H1 (cell line): ENCODE results near the gene CTIF. TPM values are rescaled to one million over a fixed set of nuclear protein-coding genes. Genes with fewer than 3 reads are reported as not detected.

Source experiments
- CBX5 ChIP-seq: fragments of 300-800, 300-1000 bp; sonication (generic); IDR thresholded peaks from 2 replicates; pipeline ENCODE4 v1.7.1; 2016; ENCODE audit warnings: antibody characterized with exemption, low read length, low read depth
- FOSL1 ChIP-seq: IDR thresholded peaks from 2 replicates; pipeline ENCODE4 v1.6.1; 2011; ENCODE audit warnings: mild to moderate bottlenecking, low read depth, low read length, moderate library complexity; ENCODE audit not compliant: insufficient read depth
- NANOG ChIP-seq: IDR thresholded peaks from 2 replicates; pipeline ENCODE4 v1.6.1; 2011; ENCODE audit warnings: low read length, low read depth, mild to moderate bottlenecking, inconsistent platforms; ENCODE audit not compliant: insufficient read depth, poor library complexity, severe bottlenecking
- RXRA ChIP-seq: IDR thresholded peaks from 2 replicates; pipeline ENCODE4 v1.6.1; 2011; ENCODE audit warnings: low read depth, mild to moderate bottlenecking, low read length, moderate library complexity; ENCODE audit not compliant: insufficient read depth
- SP2 ChIP-seq: IDR thresholded peaks from 2 replicates; pipeline ENCODE4 v1.6.1; 2012; ENCODE audit warnings: mild to moderate bottlenecking, low read length, inconsistent platforms
- polyA plus RNA-seq, 7 experiments: library from polyadenylated mRNA; depleted of rRNA in 3 of 7; stranded (reverse) in 5 of 7; unstranded in 2 of 7; fragments of >200 nt in 5 of 7; fragments of 200-250 nt in 2 of 7; gene quantifications; 1 replicate in 5 of 7; 2 replicates in 1 of 7; 4 replicates in 1 of 7; pipeline versions ENCODE4 v1.2.1 to v1.2.3, GENCODE V29; 2011 to 2013; ENCODE audit warnings: missing spikeins in 2 of 7, mixed read lengths in 2 of 7
- total RNA-seq: library from RNA; stranded (reverse); fragmentation: NEBNext Ultra II Directional; extraction: Animal tissue kit (Norgen Biotek cat#: 25700); gene quantifications from 2 replicates; pipeline ENCODE4 v1.2.1, GENCODE V29; 2021

CTIF gene
- total and polyA plus RNA-seq, 2 of the 8 experiments (the other 6 are each of a cell fraction or from before 2014, with no cell fraction given), result 9.0 to 17.8 TPM

GRCh38 chr18:48774941-48775340 lies 236.1 kb downstream of the CTIF start (continued):
- TF ChIP-seq NANOG, result no peak
- no peak for TF ChIP-seq RXRA
- TF ChIP-seq CBX5, result no peak
- TF ChIP-seq SP2, result no peak
- TF ChIP-seq FOSL1, result no peak
